ENCODE results near the gene NPLOC4. TPM values are rescaled to one million over a fixed set of nuclear protein-coding genes. Genes with fewer than 3 reads are reported as not detected.

Gene NPLOC4
- total and polyA plus RNA-seq, 2 of the 13 experiments (the other 11 are each of a cell fraction or from before 2014, with no cell fraction given) = 57.0 to 97.0 TPM

- TF ChIP-seq ZZZ3 (CRISPR knock-in tag; IDR thresholded peaks at IDR 0.05; ENCODE audit: borderline replicate concordance) (no peak), YEATS4 (CRISPR knock-in tag; IDR thresholded peaks at IDR 0.05; ENCODE audit: borderline replicate concordance) (no peak), ZNF740 (CRISPR knock-in tag; IDR thresholded peaks at IDR 0.05) (peak; percentile 89), TARDBP (CRISPR knock-in tag; IDR thresholded peaks at IDR 0.05) (no peak; the same call in 1 of the 2 replicates), ZNF225 (CRISPR knock-in tag; IDR thresholded peaks at IDR 0.05) (no peak), FOSL2 (CRISPR knock-in tag; IDR thresholded peaks at IDR 0.05) (no peak), ZNF670 (CRISPR knock-in tag; IDR thresholded peaks at IDR 0.05; ENCODE audit: borderline replicate concordance) (peak; percentile 46; the same call in 1 of the 2 replicates), ZNF720 (CRISPR knock-in tag; IDR thresholded peaks at IDR 0.05) (no peak), SNAPC2 (CRISPR knock-in tag; IDR thresholded peaks at IDR 0.05) (no peak), ZHX2 (IDR thresholded peaks at IDR 0.05; ENCODE audit: low read depth) (peak; percentile 70; the same call in 1 of the 2 replicates), ZHX2 (CRISPR knock-in tag; IDR thresholded peaks at IDR 0.05; ENCODE audit: borderline replicate concordance) (no peak), AHR (CRISPR knock-in tag; IDR thresholded peaks at IDR 0.05) (peak; percentile 63; the same call in 1 of the 2 replicates)
- TF ChIP-seq, protein P1, sequence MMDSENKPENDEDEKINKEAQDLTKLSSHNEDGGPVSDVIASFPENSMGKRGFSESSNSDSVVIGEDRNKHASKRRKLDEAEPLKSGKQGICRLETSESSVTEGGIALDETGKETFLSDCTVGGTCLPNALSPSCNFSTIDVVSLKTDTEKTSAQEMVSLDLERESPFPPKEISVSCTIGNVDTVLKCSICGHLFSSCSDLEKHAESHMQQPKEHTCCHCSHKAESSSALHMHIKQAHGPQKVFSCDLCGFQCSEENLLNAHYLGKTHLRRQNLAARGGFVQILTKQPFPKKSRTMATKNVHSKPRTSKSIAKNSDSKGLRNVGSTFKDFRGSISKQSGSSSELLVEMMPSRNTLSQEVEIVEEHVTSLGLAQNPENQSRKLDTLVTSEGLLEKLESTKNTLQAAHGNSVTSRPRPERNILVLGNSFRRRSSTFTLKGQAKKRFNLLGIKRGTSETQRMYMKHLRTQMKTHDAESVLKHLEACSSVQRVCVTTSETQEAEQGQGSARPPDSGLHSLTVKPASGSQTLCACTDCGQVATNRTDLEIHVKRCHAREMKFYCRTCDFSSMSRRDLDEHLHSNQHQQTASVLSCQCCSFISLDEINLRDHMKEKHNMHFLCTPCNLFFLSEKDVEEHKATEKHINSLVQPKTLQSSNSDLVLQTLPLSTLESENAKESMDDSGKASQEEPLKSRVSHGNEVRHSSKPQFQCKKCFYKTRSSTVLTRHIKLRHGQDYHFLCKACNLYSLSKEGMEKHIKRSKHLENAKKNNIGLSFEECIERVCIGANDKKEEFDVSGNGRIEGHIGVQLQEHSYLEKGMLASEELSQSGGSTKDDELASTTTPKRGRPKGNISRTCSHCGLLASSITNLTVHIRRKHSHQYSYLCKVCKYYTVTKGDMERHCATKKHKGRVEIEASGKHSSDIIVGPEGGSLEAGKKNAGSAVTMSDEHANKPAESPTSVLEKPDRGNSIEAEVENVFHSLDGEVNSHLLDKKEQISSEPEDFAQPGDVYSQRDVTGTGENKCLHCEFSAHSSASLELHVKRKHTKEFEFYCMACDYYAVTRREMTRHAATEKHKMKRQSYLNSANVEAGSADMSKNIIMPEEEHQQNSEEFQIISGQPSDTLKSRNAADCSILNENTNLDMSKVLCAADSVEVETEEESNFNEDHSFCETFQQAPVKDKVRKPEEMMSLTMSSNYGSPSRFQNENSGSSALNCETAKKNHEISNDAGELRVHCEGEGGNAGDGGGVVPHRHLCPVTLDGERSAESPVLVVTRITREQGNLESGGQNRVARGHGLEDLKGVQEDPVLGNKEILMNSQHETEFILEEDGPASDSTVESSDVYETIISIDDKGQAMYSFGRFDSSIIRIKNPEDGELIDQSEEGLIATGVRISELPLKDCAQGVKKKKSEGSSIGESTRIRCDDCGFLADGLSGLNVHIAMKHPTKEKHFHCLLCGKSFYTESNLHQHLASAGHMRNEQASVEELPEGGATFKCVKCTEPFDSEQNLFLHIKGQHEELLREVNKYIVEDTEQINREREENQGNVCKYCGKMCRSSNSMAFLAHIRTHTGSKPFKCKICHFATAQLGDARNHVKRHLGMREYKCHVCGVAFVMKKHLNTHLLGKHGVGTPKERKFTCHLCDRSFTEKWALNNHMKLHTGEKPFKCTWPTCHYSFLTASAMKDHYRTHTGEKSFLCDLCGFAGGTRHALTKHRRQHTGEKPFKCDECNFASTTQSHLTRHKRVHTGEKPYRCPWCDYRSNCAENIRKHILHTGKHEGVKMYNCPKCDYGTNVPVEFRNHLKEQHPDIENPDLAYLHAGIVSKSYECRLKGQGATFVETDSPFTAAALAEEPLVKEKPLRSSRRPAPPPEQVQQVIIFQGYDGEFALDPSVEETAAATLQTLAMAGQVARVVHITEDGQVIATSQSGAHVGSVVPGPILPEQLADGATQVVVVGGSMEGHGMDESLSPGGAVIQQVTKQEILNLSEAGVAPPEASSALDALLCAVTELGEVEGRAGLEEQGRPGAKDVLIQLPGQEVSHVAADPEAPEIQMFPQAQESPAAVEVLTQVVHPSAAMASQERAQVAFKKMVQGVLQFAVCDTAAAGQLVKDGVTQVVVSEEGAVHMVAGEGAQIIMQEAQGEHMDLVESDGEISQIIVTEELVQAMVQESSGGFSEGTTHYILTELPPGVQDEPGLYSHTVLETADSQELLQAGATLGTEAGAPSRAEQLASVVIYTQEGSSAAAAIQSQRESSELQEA (CRISPR knock-in tag; IDR thresholded peaks at IDR 0.05; ENCODE audit: not compliant biosample characterization) = no peak
- TF ChIP-seq, protein P2, sequence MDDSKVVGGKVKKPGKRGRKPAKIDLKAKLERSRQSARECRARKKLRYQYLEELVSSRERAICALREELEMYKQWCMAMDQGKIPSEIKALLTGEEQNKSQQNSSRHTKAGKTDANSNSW (CRISPR knock-in tag; IDR thresholded peaks at IDR 0.05; ENCODE audit: borderline replicate concordance) = no peak; the same call in 1 of the 2 replicates
Observed at GRCh38 chr17:81665205-81666091, 28.5 kb upstream of the NPLOC4 start (continued).

Data from HepG2 (cell line).